Activated naive CD8-positive, alpha-beta T cell treated with anti-CD3 and anti-CD28 coated beads, Interleukin-2, amount 50 U/mL, for 16 hours (primary cell): Measurements from ENCODE around the gene PROSER2.

Source experiments
- DNase-seq: peaks from one replicate; pipeline ENCODE4 v3.0.0-alpha.2; 2020; ENCODE audit warnings: low read depth, low spot score

The PROSER2 gene

GRCh38 chr10:11908536-11908935 lies 85.4 kb downstream of the PROSER2 start:
- no peak for DNase-seq

- no peak for DNase-seq
These were observed 85.8 kb downstream of the PROSER2 start for GRCh38 chr10:11908991-11909390.

GRCh38 chr10:11909618-11910017 lies 86.5 kb downstream of the PROSER2 start:
- no peak for DNase-seq

GRCh38 chr10:11910102-11910501 lies 86.9 kb downstream of the PROSER2 start:
- no peak for DNase-seq

- DNase-seq: no peak
These were observed 90.0 kb downstream of the PROSER2 start for GRCh38 chr10:11913079-11913641.

GRCh38 chr10:11918384-11918783 lies 95.2 kb downstream of the PROSER2 start:
- DNase-seq: no peak

GRCh38 chr10:11919271-11919670 lies 96.1 kb downstream of the PROSER2 start:
- DNase-seq: no peak
